ENCODE results near the gene COG8.
"Not testable (repeated sequence)": the region's sequence is repeated elsewhere in the genome, so short reads cannot be mapped to it uniquely, and the experiment has no call there.

Gene COG8

DNA sequence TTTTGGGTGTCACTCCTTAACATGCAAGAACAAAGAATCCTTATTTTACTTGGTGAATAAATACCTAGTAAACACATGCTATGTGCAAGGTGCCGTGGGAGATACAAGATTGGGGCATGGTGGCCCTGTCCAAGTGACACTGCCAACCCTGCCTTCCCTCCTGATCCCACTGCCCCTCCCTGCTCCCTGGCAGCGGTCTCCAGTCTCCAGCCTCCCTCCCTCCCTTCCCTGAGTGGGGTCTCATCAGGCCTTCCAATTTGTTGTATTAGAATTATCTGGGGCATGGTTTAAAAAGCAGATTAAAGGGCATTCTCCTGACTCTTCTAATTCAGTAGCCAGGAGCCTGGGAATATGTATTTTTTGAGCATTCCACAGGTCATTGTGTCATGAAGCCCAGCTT lies 24.7 kb upstream of the COG8 start:
- TF ChIP-seq, protein P1, sequence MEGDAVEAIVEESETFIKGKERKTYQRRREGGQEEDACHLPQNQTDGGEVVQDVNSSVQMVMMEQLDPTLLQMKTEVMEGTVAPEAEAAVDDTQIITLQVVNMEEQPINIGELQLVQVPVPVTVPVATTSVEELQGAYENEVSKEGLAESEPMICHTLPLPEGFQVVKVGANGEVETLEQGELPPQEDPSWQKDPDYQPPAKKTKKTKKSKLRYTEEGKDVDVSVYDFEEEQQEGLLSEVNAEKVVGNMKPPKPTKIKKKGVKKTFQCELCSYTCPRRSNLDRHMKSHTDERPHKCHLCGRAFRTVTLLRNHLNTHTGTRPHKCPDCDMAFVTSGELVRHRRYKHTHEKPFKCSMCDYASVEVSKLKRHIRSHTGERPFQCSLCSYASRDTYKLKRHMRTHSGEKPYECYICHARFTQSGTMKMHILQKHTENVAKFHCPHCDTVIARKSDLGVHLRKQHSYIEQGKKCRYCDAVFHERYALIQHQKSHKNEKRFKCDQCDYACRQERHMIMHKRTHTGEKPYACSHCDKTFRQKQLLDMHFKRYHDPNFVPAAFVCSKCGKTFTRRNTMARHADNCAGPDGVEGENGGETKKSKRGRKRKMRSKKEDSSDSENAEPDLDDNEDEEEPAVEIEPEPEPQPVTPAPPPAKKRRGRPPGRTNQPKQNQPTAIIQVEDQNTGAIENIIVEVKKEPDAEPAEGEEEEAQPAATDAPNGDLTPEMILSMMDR (IDR thresholded peaks at IDR 0.05; ENCODE audit: extremely low read depth, missing control alignments), result no peak
- no peak for DNase-seq (ENCODE audit: low spot score)

GRCh38 chr16:69363281-69363717 lies 23.9 kb upstream of the COG8 start:
- TF ChIP-seq, protein P1 (IDR thresholded peaks at IDR 0.05; ENCODE audit: extremely low read depth, missing control alignments), result no peak
- DNase-seq (ENCODE audit: low spot score), result no peak

DNA sequence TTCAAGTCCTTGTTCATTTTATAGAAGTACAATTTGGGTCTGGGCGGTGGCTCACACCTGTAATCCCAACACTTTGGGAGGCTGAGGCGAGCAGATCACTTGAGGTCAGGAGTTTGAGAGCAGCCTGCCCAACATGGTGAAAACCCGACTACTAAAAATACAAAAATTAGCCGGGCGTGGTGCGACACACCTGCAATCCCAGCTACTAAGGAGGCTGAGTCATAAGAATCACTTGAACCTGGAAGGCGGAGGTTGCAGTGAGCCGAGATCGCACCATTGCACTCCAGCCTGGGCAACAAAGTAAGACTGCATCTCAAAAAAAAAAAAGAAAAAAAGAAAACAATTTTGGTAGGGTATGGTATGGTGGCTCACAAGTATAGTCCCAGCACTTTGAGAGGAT lies 20.7 kb upstream of the COG8 start:
- not testable (repeated sequence) for DNase-seq (ENCODE audit: low spot score)

- TF ChIP-seq, protein P1 (IDR thresholded peaks at IDR 0.05; ENCODE audit: extremely low read depth, missing control alignments), result no peak
- DNase-seq (ENCODE audit: low spot score), result no peak
These were observed 12.1 kb upstream of the COG8 start, which contains the start of gene TMED6 for GRCh38 chr16:69351309-69352027. TMED6 (minus strand) TSS chr16:69351786; CDS start chr16:69351753, 33 bp downstream.

- DNase-seq (ENCODE audit: low spot score), result no peak
These were observed 11.3 kb upstream of the COG8 start for GRCh38 chr16:69350536-69351133.

DNA sequence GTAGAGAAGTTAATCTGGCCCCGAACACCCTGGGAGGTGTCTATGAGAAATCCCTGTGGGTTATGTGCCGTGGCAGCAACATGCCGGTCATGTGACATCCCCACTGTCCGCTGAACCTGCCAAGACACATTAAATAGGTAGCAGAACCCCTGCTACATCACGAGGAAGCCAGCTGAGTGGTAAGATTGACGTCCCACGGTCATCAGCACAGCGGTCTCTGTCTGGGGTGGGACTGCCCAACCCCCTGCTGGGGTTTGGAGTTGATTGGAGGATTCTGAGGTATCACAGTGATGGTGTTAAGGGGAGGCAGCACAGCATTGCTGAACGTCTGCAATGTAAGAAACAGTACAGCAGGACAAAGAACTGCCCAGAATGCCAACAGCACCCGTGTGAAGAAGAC lies 10.2 kb upstream of the COG8 start:
- TF ChIP-seq, protein P1 (IDR thresholded peaks at IDR 0.05; ENCODE audit: extremely low read depth, missing control alignments), result no peak
- DNase-seq (ENCODE audit: low spot score), result no peak

More at GRCh38 chr16:69350536-69351133, 11.3 kb upstream of the COG8 start:
- TF ChIP-seq, protein P1 (IDR thresholded peaks at IDR 0.05; ENCODE audit: extremely low read depth, missing control alignments), result no peak

DNA sequence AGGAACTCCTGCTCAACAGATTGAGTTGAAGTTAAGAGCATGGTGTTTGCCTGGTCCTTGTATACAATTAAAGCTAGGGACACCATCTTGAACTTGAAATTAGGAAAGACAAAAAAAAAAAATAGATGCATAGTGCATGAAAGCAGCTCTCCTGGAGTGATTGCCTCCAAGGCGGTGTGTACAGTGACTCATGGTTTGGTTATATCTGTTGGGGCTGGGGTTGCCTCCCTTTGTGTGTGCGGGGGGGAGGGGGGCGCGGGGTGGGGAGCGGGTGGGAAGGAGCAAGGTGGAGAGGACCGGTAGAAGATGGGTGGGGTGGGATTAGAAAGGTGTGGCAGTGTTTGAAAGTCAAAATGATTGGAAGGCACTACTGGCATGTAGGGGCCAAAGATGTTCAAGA lies 8.9 kb upstream of the COG8 start:
- no peak for DNase-seq (ENCODE audit: low spot score)
- TF ChIP-seq, protein P1 (IDR thresholded peaks at IDR 0.05; ENCODE audit: extremely low read depth, missing control alignments), result no peak
